Common myeloid progenitor, CD34-positive (primary cell): Measurements from ENCODE around the gene POP7. TPM values are rescaled to one million over a fixed set of nuclear protein-coding genes. Genes with fewer than 3 reads are reported as not detected.
"Not testable (repeated sequence)": the region's sequence is repeated elsewhere in the genome, so short reads cannot be mapped to it uniquely, and the experiment has no call there.

Source experiments
- CTCF ChIA-PET: fragments of 350-600 bp; sonication (Branson Sonifier 250); formaldehyde crosslinking; loops from one replicate; lab custom pipeline; 2021; ENCODE audit warnings: antibody characterized with exemption; lab: Charles Lee
- POLR2A ChIA-PET: fragments of 350-600 bp; sonication (Branson Sonifier 250); formaldehyde crosslinking; loops from one replicate; lab custom pipeline; 2021; ENCODE audit warnings: antibody characterized with exemption; lab: Charles Lee
- DNase-seq, 3 donors: peaks; one replicate each; pipeline versions ENCODE4 v3.0.0 to v3.0.0-alpha.2; 2013
- H3K27ac ChIP-seq, 2 experiments: 1 replicate in 1 of 2; 2 replicates in 1 of 2; pipeline ENCODE4 v1.7.0; 2013; ENCODE audit warnings: inconsistent platforms in 2 of 2, low read length in 2 of 2, mild to moderate bottlenecking in 2 of 2, low read depth in 1 of 2, moderate library complexity in 1 of 2; ENCODE audit not compliant: severe bottlenecking in 2 of 2, insufficient read depth in 1 of 2, poor library complexity in 1 of 2
- H3K27me3 ChIP-seq, 5 experiments: replicated peaks in 2 of 5; 1 replicate in 3 of 5; 2 replicates in 2 of 5; pipeline versions ENCODE4 v1.6.1 to v1.7.0; 2013; ENCODE audit warnings: low read length in 4 of 5, mild to moderate bottlenecking in 2 of 5, moderate library complexity in 2 of 5, inconsistent platforms in 1 of 5; ENCODE audit not compliant: insufficient read depth in 5 of 5, control insufficient read depth in 4 of 5
- H3K36me3 ChIP-seq, 4 experiments: 1 replicate in 2 of 4; 2 replicates in 2 of 4; pipeline versions ENCODE4 v1.6.1 to v1.7.0; 2013; ENCODE audit warnings: low read length in 3 of 4, control low read depth in 1 of 4, mild to moderate bottlenecking in 1 of 4; ENCODE audit not compliant: control insufficient read depth in 4 of 4, insufficient read depth in 4 of 4
- H3K4me1 ChIP-seq, 4 experiments: 1 replicate in 3 of 4; 2 replicates in 1 of 4; pipeline versions ENCODE4 v1.6.1 to v1.7.1; 2013; ENCODE audit warnings: low read length in 3 of 4, mild to moderate bottlenecking in 3 of 4, control low read depth in 1 of 4, inconsistent platforms in 1 of 4, moderate library complexity in 1 of 4; ENCODE audit not compliant: control insufficient read depth in 4 of 4, insufficient read depth in 4 of 4; ENCODE audit errors: control extremely low read depth in 1 of 4
- H3K4me3 ChIP-seq, 7 experiments: 1 replicate in 4 of 7; 2 replicates in 3 of 7; pipeline versions ENCODE4 v1.5.1 to v1.7.0; 2013; ENCODE audit warnings: mild to moderate bottlenecking in 7 of 7, low read length in 6 of 7, moderate library complexity in 6 of 7, inconsistent platforms in 2 of 7, low read depth in 2 of 7, control low read depth in 1 of 7; ENCODE audit not compliant: insufficient read depth in 4 of 7, control insufficient read depth in 1 of 7; ENCODE audit errors: extremely low read depth in 1 of 7
- H3K9me3 ChIP-seq, 5 experiments: 1 replicate in 4 of 5; 2 replicates in 1 of 5; pipeline versions ENCODE4 v1.6.1 to v1.7.1; 2013; ENCODE audit warnings: low read length in 4 of 5, mild to moderate bottlenecking in 2 of 5, inconsistent platforms in 1 of 5, low read depth in 1 of 5, moderate library complexity in 1 of 5; ENCODE audit not compliant: control insufficient read depth in 4 of 5, insufficient read depth in 2 of 5; ENCODE audit errors: control extremely low read depth in 1 of 5
- WGBS: methylation state at CpG from one replicate; pipeline ENCODE4 v1.1.5; 2013; ENCODE audit not compliant: insufficient coverage; 5-methylcytosine and 5-hydroxymethylcytosine counted together
- polyA plus RNA-seq: library from polyadenylated mRNA; unstranded; fragments of 120-200 nt; gene quantifications from one replicate; pipeline ENCODE4 v1.2.1, GENCODE V29; 2013

Gene POP7
- 11.6 TPM for polyA plus RNA-seq

DNA sequence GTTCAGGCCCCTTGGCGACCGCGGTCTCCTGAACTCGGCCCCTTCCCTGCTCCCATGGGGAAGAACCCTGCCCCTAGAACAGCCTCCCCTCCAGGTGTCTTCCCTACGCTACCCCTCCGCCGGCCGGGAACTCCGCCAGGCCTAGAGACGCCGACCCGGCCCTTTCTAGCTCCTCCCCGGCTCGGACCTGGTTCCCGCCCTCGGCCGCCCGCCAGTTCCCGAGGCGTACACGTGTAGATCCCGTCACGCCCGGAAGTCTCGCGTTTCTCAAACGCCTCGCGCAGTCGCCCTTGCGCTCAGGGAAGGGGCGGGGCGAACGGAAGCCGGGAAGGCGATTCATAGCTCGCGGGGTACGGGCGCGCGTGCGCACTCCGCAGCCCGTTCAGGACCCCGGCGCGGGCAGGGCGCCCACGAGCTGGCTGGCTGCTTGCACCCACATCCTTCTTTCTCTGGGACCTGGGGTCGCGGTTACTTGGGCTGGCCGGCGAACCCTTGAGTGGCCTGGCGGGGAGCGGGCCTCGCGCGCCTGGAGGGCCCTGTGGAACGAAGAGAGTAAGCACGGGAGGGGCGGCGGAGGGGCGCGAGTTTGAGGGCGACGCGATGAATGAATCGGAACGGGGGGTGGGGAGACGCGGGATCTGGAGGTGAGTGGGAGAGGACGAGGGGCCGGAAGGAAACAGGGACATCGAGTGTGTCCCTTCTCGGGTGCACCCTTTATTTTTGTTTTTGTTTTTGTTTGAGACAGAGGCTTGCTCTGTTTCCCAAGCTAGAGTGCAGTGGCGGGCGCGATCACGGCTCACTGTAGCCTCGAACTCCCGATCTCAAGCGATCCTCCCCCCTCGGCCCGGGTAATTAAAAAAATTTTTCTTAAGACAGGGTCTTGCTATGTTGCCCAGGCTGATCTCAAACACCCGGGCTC, at the start of gene POP7:
POP7 (plus strand) TSS at position 369 of the 919 bp plus-strand sequence. CDS start 710 bp downstream, outside the sequence.
- Histone ChIP-seq H3K4me3 (peak within 1 kb of the TSS; percentile 62 to 97 (median 89)), H3K4me1 (peaks cover 0 to 23% (median 19%) of the 10 kb centered on the region in 4 experiments), H3K9me3 (no peaks in the 10 kb centered on the region), H3K27me3 (no peaks in the 10 kb centered on the region), H3K27ac (peak within 1 kb of the TSS; percentile 64 to 87), H3K36me3 (peaks cover 0 to 11% (median 1%) of the 10 kb centered on the region in 4 experiments)
- under 1% methylated on average over 80 of the region's 86 CpGs for WGBS
- ChIA-PET CTCF (interaction anchor here (0.7 to 8.6 kb wide), 30 partner anchors 8 to 257 kb away, joined by 3 to 79 read pairs (median 4); partner anchors contain the start of genes EPHB4, EPO, SLC12A9 and ZAN), POLR2A (interaction anchor here (0.6 to 1.4 kb wide), 5 partner anchors 93 to 312 kb away, joined by 3 to 6 read pairs (median 3); partner anchors contain the start of genes FBXO24, LRCH4 and SLC12A9)
- DNase-seq: peak; percentile 98 to 99 (median 98)

DNA sequence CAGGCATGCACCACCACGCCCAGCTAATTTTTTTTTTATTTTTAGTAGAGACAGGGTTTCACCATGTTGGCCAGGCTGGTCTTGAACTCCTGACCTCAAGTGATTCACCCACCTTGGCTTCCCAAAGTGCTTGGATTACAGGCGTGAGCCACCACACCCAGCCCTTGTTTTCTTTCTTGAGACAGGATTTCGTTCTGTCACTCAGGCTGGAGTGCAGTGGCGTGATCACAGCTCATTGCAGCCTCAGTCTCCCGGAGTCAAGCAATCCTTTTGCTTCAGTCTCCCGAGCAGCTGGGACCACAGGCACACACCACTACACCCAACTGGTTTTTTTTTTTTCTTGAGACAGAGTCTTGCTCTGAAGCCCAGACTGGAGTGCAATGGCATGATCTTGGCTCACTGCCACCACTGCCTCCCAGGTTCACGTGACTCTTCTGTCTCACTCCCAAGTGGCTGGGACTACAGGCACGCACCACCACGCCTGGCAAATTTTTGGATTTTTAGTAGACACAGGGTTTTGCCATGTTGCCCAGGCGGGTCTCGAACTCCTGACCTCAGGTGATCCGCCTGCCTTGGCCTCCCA, 43.6 kb upstream of the POP7 start:
- WGBS: 89% methylated on average over 12 of the region's 12 CpGs
- H3K27ac ChIP-seq, H3K36me3 ChIP-seq, POLR2A ChIA-PET, H3K9me3 ChIP-seq, DNase-seq, H3K4me3 ChIP-seq, H3K4me1 ChIP-seq: not testable (repeated sequence)
- H3K27me3 ChIP-seq: peaks cover 0 to 11% (median 3%) of the 10 kb centered on the region in 5 experiments
- CTCF ChIA-PET: interaction anchor here (2.0 kb wide), 1 partner anchor 26 kb away, joined by 5 read pairs; no protein-coding TSS in a partner anchor

- ChIA-PET POLR2A (no interaction called here), CTCF (interaction anchor here (0.9 to 1.5 kb wide), 2 partner anchors 13 to 167 kb away, joined by 3 read pairs; no protein-coding TSS in a partner anchor)
- no peak overlapping the region for H3K27ac ChIP-seq
- H3K36me3 ChIP-seq: no peaks in the 10 kb centered on the region
- no peaks in the 10 kb centered on the region for H3K4me1 ChIP-seq
- no peak for DNase-seq
- WGBS: 100% methylated on average over 3 of the region's 5 CpGs
- H3K9me3 ChIP-seq: no peaks in the 10 kb centered on the region
- H3K27me3 ChIP-seq: no peaks in the 10 kb centered on the region
- no peak overlapping the region for H3K4me3 ChIP-seq
These were observed 40.7 kb upstream of the POP7 start for GRCh38 chr7:100665168-100665726.

GRCh38 chr7:100667331-100668068, 38.4 kb upstream of the POP7 start:
- WGBS: 82% methylated on average over 14 of the region's 16 CpGs
- Histone ChIP-seq H3K27me3 (no peaks in the 10 kb centered on the region), H3K36me3 (no peaks in the 10 kb centered on the region), H3K4me3 (no peak overlapping the region), H3K27ac (no peak overlapping the region), H3K4me1 (peaks cover 0 to under 1% (median 0%) of the 10 kb centered on the region in 4 experiments), H3K9me3 (no peaks in the 10 kb centered on the region)
- ChIA-PET CTCF (interaction anchor here (0.7 to 1.3 kb wide), 5 partner anchors 33 to 478 kb away, joined by 3 to 5 read pairs (median 3); no protein-coding TSS in a partner anchor), POLR2A (no interaction called here)
- no peak for DNase-seq

- CTCF ChIA-PET: interaction anchor here (0.9 to 1.3 kb wide), 3 partner anchors 35 to 54 kb away, joined by 3 to 5 read pairs (median 3); no protein-coding TSS in a partner anchor
- Histone ChIP-seq H3K4me1 (peaks cover 0 to 5% (median 1%) of the 10 kb centered on the region in 4 experiments), H3K36me3 (no peaks in the 10 kb centered on the region), H3K4me3 (no peak overlapping the region), H3K27me3 (no peaks in the 10 kb centered on the region), H3K9me3 (no peaks in the 10 kb centered on the region), H3K27ac (no peak overlapping the region)
- whole genome bisulfite sequencing: 100% methylated on average over 1 of the region's 2 CpGs
- DNase-seq: no peak
- POLR2A ChIA-PET: no interaction called here
These were observed 37.9 kb upstream of the POP7 start for GRCh38 chr7:100668069-100668449.

DNA sequence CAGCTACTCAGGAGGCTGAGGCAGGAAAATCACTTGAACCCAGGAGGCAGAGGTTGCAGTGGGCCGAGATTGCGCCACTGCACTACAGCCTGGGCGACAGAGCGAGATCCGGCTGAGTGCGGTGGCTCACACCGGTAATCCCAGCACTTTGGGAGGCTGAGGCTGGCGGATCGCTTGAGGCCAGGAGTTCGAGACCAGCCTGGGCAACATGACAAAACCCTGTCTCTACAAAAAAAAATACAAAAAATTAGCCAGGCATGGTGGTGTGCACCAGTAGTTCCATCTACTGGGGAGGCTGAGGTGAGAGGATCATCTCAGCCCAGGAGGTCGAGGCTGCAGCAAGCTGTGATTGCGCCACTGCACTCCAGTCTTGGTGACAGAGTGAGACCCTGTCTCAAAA, 36.8 kb upstream of the POP7 start:
- H3K36me3 ChIP-seq, POLR2A ChIA-PET, H3K27me3 ChIP-seq, H3K27ac ChIP-seq, H3K4me3 ChIP-seq, H3K4me1 ChIP-seq, H3K9me3 ChIP-seq, DNase-seq: not testable (repeated sequence)
- CTCF ChIA-PET: interaction anchor here (1.6 kb wide), 1 partner anchor 11 kb away, joined by 6 read pairs; no protein-coding TSS in a partner anchor
- 92% methylated on average over 9 of the region's 12 CpGs for WGBS
